H1 (cell line): ENCODE measurements around the gene MYO9B.

Experiments used
- ATF3 ChIP-seq: IDR thresholded peaks from 2 replicates; pipeline ENCODE4 v1.6.1; 2011; ENCODE audit warnings: low read depth, mild to moderate bottlenecking, low read length; ENCODE audit not compliant: insufficient read depth
- CTCF ChIP-seq, 3 experiments: IDR thresholded peaks; 1 replicate in 2 of 3; 2 replicates in 1 of 3; pipeline versions ENCODE4 v1.5.1 to v1.6.1; 2011; ENCODE audit warnings: low read length in 3 of 3, mild to moderate bottlenecking in 3 of 3, inconsistent platforms in 2 of 3, low read depth in 1 of 3, moderate library complexity in 1 of 3; ENCODE audit not compliant: insufficient read depth in 1 of 3; ENCODE audit errors: control extremely low read depth in 1 of 3

GRCh38 chr19:17220207-17220758 lies 144.7 kb downstream of the MYO9B start:
- TF ChIP-seq ATF3 (no peak), CTCF (IDR thresholded peaks at IDR 0.05; ENCODE audit: control extremely low read depth in 1 of 3, insufficient read depth in 1 of 3, low read depth in 1 of 3, low read length in 3 of 3) (no peak)
